K562 (cell line): ENCODE data around the gene PLPP4. TPM values are rescaled to one million over a fixed set of nuclear protein-coding genes. Genes with fewer than 3 reads are reported as not detected.

Source experiments
- ATAC-seq: fragments of 200-7000 bp; cut with Tn5 transposase; 3 replicates; pipeline ENCODE4 v1.9.1; 2020; ENCODE audit warnings: moderate library complexity
- BruUV-seq: library from RNA; stranded (reverse); fragments of 400-500 nt; replicated peaks from 2 replicates; lab custom pipeline; 2021; lab: Mats Ljungman, UMichigan
- CTCF ChIA-PET: fragments of 300-600 bp; formaldehyde crosslinking; extraction: SDS; loops from one replicate; lab custom pipeline; 2021; ENCODE audit warnings: low intra/inter-chr PET ratio; lab: Yijun Ruan, JAX
- POLR2A ChIA-PET: fragments of 300-600, 350-650 bp; sonication (Branson Sonifier 250); formaldehyde crosslinking; extraction: SDS; loops from one replicate; lab custom pipeline; 2021; ENCODE audit warnings: antibody characterized with exemption, inconsistent platforms; lab: Yijun Ruan, JAX
- DNase-seq, 4 experiments: peaks; one replicate each; pipeline versions ENCODE4 v3.0.0 to v3.0.0-alpha.2; 2011 to 2018; ENCODE audit warnings: low spot score in 3 of 4, mixed read lengths in 3 of 4; ENCODE audit errors: extremely low read depth in 1 of 4
- FAIRE-seq: peaks from 2 replicates; lab custom pipeline; 2011; peaks lifted over from hg19 to GRCh38; lab: Jason Lieb, UNC
- H2AFZ ChIP-seq: 2 replicates; pipeline ENCODE4 v1.6.0; 2011; ENCODE audit warnings: low read depth, low read length, control low read depth, inconsistent platforms
- H3K27ac ChIP-seq: fragments of 200-600 bp; 3 replicates; pipeline ENCODE4 v1.8.0; 2011; ENCODE audit warnings: low read depth, mild to moderate bottlenecking, control low read depth, inconsistent platforms, low read length, moderate library complexity, mixed read lengths; ENCODE audit errors: extremely low read depth
- H3K27me3 ChIP-seq, 2 experiments: fragments of 300-600 bp in 1 of 2; 2 replicates in 1 of 2; 3 replicates in 1 of 2; pipeline versions ENCODE4 v1.6.0 to v1.8.0; 2011; ENCODE audit warnings: inconsistent platforms in 2 of 2, low read length in 2 of 2, mild to moderate bottlenecking in 1 of 2, mixed read lengths in 1 of 2, moderate library complexity in 1 of 2; ENCODE audit not compliant: control insufficient read depth in 2 of 2, insufficient read depth in 2 of 2
- H3K36me3 ChIP-seq: fragments of 300-600 bp; 3 replicates; pipeline ENCODE4 v1.8.0; 2011; ENCODE audit warnings: mild to moderate bottlenecking, low read length, inconsistent platforms; ENCODE audit not compliant: control insufficient read depth, insufficient read depth
- H3K4me1 ChIP-seq, 2 experiments: fragments of 200-600 bp in 1 of 2; replicated peaks in 1 of 2; 2 replicates in 1 of 2; 3 replicates in 1 of 2; pipeline versions ENCODE4 v1.5.1 to v1.8.0; 2011; ENCODE audit warnings: inconsistent platforms in 2 of 2, low read length in 2 of 2, mild to moderate bottlenecking in 1 of 2, mixed read lengths in 1 of 2, moderate library complexity in 1 of 2; ENCODE audit not compliant: control insufficient read depth in 2 of 2, insufficient read depth in 2 of 2
- H3K4me2 ChIP-seq: 2 replicates; pipeline ENCODE4 v1.6.1; 2011; ENCODE audit warnings: low read length, control low read depth, inconsistent platforms, mixed read lengths; ENCODE audit not compliant: insufficient read depth
- H3K4me3 ChIP-seq: fragments of 200-600 bp; sonication (generic), shearing (Covaris generic); 2 replicates; pipeline ENCODE4 v1.5.1; 2016; ENCODE audit warnings: control low read depth, inconsistent platforms
- H3K79me2 ChIP-seq: fragments of 200-600 bp; 3 replicates; pipeline ENCODE4 v1.8.0; 2011; ENCODE audit warnings: low read length, inconsistent platforms; ENCODE audit not compliant: control insufficient read depth, insufficient read depth
- H3K9ac ChIP-seq, 2 experiments: 2 replicates each; pipeline versions ENCODE4 v1.6.0 to v1.6.1; 2011; ENCODE audit warnings: low read depth in 2 of 2, low read length in 2 of 2, control low read depth in 1 of 2, inconsistent platforms in 1 of 2, mild to moderate bottlenecking in 1 of 2, mixed read lengths in 1 of 2; ENCODE audit not compliant: insufficient read depth in 1 of 2
- H3K9me1 ChIP-seq: one replicate; pipeline ENCODE4 v1.6.0; 2011; ENCODE audit warnings: inconsistent platforms, mild to moderate bottlenecking, low read length, moderate library complexity; ENCODE audit not compliant: control insufficient read depth, insufficient read depth
- H3K9me3 ChIP-seq: replicated peaks from 2 replicates; pipeline ENCODE4 v1.5.1; 2011; ENCODE audit warnings: low read depth, low read length, inconsistent platforms; ENCODE audit not compliant: control insufficient read depth, insufficient read depth
- H4K20me1 ChIP-seq: replicated peaks from 2 replicates; pipeline ENCODE4 v1.6.1; 2011; ENCODE audit warnings: low read length, inconsistent platforms, mixed read lengths; ENCODE audit not compliant: control insufficient read depth, insufficient read depth
- KDM2B ChIP-seq: fragments of 250-450 bp; sonication (Bioruptor Pico); IDR thresholded peaks from 2 replicates; pipeline ENCODE4 v1.8.0; 2021; ENCODE audit warnings: mild to moderate bottlenecking, moderate library complexity
- ZFP30 ChIP-seq: fragments of 250-450 bp; sonication (Bioruptor Pico); IDR thresholded peaks from 2 replicates; pipeline ENCODE4 v1.8.0; 2022; ENCODE audit warnings: moderate library complexity, mild to moderate bottlenecking, inconsistent platforms, borderline replicate concordance
- WGBS: fragments of 100-300 bp; shearing (Covaris generic); methylation state at CpG from one replicate; pipeline ENCODE4 v1.1.6; 2016; ENCODE audit warnings: low coverage, mixed read lengths; ENCODE audit not compliant: insufficient coverage; ENCODE audit errors: missing lambda C conversion rate; 5-methylcytosine and 5-hydroxymethylcytosine counted together
- in situ Hi-C: fragments of 300-500 bp; cut with MboI; formaldehyde crosslinking; loops from 4 replicates; pipeline ENCODE4 v1.15.0; 2018; ENCODE audit warnings: inconsistent platforms, mixed read lengths
- intact Hi-C: fragments of 100-400 bp; cut with micrococcal nuclease; formaldehyde crosslinking; loops from 2 replicates; pipeline ENCODE4 v1.14.2; 2022
- polyA plus RNA-seq, 8 experiments: library from polyadenylated mRNA; depleted of rRNA in 4 of 8; stranded (reverse) in 5 of 8; unstranded in 3 of 8; fragments of >200 nt; fragmentation: Nextera tagmentation in 2 of 8; fragmentation: Illumina TruSeq in 1 of 8; extraction: Ambion mirVana in 2 of 8; extraction: Trizol in 1 of 8; gene quantifications; 2 replicates each; pipeline versions ENCODE4 v1.2.1 to v1.2.3, GENCODE V29; 2011 to 2014; ENCODE audit warnings: inconsistent platforms in 1 of 8, missing spikeins in 1 of 8
- total RNA-seq, 7 experiments: library from RNA; depleted of rRNA in 6 of 7; stranded (reverse); fragments of >200 nt in 6 of 7; fragmentation: Illumina TruSeq in 2 of 7; extraction: Trizol in 2 of 7; gene quantifications; 2 replicates each; pipeline versions ENCODE4 v1.2.1 to v1.2.3, GENCODE V29; 2011 to 2021; ENCODE audit warnings: low replicate concordance in 1 of 7
- TF ChIP-seq, protein P1 (sequence below): fragments of 450-650 bp; IDR thresholded peaks from 2 replicates; pipeline ENCODE4 v1.6.1; 2018; ENCODE audit not compliant: partially characterized antibody

PLPP4 gene
- total and polyA plus RNA-seq, 9 of the 15 experiments (the other 6 are each of a cell fraction or from before 2014, with no cell fraction given): 0.08 TPM; not detected in 8

DNA sequence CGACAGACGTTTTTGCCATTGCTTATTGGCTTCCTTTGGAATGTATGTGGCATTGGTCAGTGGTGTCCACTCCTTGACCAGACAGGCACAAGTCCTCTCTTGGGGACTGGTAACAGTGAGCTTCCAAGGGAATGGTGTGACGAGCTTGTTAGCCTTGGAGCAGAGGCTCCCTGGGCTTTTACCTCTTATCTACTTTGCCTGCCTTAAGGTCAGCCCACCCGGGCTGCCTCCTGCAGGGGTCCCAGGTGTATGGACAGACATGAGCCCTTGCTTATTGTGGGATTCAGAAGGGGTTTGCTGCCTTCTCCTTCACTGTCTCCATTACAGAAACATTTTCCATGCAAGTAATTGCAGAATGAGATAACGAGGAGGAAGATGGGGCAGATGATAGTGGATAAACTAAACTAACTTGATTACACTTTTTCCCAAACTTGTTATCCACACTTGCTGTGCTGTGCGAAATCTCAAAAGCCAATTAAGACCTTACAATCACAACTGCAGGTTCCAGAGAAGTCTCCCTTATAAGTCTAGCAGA is 29.7 kb downstream of the PLPP4 start:
- no peak overlapping the region for H3K9ac ChIP-seq
- no peak overlapping the region for H3K27ac ChIP-seq
- in situ Hi-C loops: no loop called here
- no peaks in the 10 kb centered on the region for H3K36me3 ChIP-seq
- H2AFZ ChIP-seq: no peak overlapping the region
- intact Hi-C loops: no loop called here
- no TSS peak for BruUV-seq
- DNase-seq (no peak), FAIRE-seq (no peak), ATAC-seq (no peak)
- no peaks in the 10 kb centered on the region for H3K27me3 ChIP-seq
- H4K20me1 ChIP-seq: no peaks in the 10 kb centered on the region; the same call in 1 of the 2 replicates
- no peak overlapping the region for H3K4me3 ChIP-seq
- no peaks in the 10 kb centered on the region for H3K9me3 ChIP-seq
- H3K4me2 ChIP-seq: no peak overlapping the region
- H3K4me1 ChIP-seq: no peaks in the 10 kb centered on the region
- ChIA-PET POLR2A (no interaction called here), CTCF (no interaction called here)
- TF ChIP-seq, protein P1, sequence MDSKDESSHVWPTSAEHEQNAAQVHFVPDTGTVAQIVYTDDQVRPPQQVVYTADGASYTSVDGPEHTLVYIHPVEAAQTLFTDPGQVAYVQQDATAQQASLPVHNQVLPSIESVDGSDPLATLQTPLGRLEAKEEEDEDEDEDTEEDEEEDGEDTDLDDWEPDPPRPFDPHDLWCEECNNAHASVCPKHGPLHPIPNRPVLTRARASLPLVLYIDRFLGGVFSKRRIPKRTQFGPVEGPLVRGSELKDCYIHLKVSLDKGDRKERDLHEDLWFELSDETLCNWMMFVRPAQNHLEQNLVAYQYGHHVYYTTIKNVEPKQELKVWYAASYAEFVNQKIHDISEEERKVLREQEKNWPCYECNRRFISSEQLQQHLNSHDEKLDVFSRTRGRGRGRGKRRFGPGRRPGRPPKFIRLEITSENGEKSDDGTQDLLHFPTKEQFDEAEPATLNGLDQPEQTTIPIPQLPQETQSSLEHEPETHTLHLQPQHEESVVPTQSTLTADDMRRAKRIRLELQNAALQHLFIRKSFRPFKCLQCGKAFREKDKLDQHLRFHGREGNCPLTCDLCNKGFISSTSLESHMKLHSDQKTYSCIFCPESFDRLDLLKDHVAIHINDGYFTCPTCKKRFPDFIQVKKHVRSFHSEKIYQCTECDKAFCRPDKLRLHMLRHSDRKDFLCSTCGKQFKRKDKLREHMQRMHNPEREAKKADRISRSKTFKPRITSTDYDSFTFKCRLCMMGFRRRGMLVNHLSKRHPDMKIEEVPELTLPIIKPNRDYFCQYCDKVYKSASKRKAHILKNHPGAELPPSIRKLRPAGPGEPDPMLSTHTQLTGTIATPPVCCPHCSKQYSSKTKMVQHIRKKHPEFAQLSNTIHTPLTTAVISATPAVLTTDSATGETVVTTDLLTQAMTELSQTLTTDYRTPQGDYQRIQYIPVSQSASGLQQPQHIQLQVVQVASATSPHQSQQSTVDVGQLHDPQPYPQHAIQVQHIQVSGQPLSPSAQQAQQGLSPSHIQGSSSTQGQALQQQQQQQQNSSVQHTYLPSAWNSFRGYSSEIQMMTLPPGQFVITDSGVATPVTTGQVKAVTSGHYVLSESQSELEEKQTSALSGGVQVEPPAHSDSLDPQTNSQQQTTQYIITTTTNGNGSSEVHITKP: no peak
- TF ChIP-seq KDM2B (CRISPR knock-in tag): no peak
- no peak for TF ChIP-seq ZFP30
- WGBS: 0% methylated on average over 6 of the region's 6 CpGs
- no peaks in the 10 kb centered on the region for H3K9me1 ChIP-seq
- no peaks in the 10 kb centered on the region for H3K79me2 ChIP-seq
